ENCODE data around the gene NDFIP2.

NDFIP2 gene

DNA sequence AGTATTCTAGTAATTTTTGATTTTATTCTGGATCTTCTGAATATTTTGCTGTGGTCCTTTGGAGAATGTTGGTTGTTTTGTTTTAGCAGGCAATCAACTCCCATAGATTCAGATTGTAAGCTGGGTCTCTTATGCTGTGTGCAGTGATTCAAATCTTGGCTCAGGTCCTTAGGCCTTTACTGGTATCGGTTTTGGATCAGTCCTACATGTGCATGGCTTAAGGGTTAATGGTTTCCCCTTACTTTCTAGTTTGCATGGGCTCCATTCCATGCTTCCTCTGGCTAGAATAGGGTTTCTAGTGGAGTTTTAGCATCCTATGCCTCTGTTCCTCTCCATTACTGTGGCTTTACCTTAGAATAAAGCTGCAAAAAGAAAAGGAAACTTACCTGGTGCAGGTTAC, 16.1 kb downstream of the NDFIP2 start:
- Histone ChIP-seq H3K36me3 (ENCODE audit: control insufficient read depth, insufficient read depth, low read length) (no peaks in the 10 kb centered on the region), H3K9me3 (ENCODE audit: control insufficient read depth, insufficient read depth, low read depth, low read length) (no peaks in the 10 kb centered on the region), H3K4me1 (ENCODE audit: control insufficient read depth, insufficient read depth, low read length) (peaks cover 22% of the 10 kb centered on the region), H3K27ac (ENCODE audit: low read depth, low read length) (no peak overlapping the region), H3K27me3 (ENCODE audit: control insufficient read depth, insufficient read depth, low read length) (no peaks in the 10 kb centered on the region), H3K9ac (ENCODE audit: low read length) (no peak overlapping the region), H3K4me3 (ENCODE audit: low read depth, low read length) (no peak overlapping the region)

- Histone ChIP-seq H3K4me1 (ENCODE audit: control insufficient read depth, insufficient read depth, low read length) (peaks cover 14% of the 10 kb centered on the region; the same call in 1 of the 2 replicates), H3K9me3 (ENCODE audit: control insufficient read depth, insufficient read depth, low read depth, low read length) (no peaks in the 10 kb centered on the region), H3K27me3 (ENCODE audit: control insufficient read depth, insufficient read depth, low read length) (no peaks in the 10 kb centered on the region), H3K27ac (ENCODE audit: low read depth, low read length) (no peak overlapping the region), H3K36me3 (ENCODE audit: control insufficient read depth, insufficient read depth, low read length) (no peaks in the 10 kb centered on the region), H3K4me3 (ENCODE audit: low read depth, low read length) (no peak overlapping the region), H3K9ac (ENCODE audit: low read length) (no peak overlapping the region)
Observed at GRCh38 chr13:79497852-79498251, 16.9 kb downstream of the NDFIP2 start.

GRCh38 chr13:79500829-79501228, 19.9 kb downstream of the NDFIP2 start:
- no peak overlapping the region for H3K9ac ChIP-seq (ENCODE audit: low read length)
- H3K4me1 ChIP-seq (ENCODE audit: control insufficient read depth, insufficient read depth, low read length), result no peaks in the 10 kb centered on the region; the same call in 1 of the 2 replicates
- H3K27me3 ChIP-seq (ENCODE audit: control insufficient read depth, insufficient read depth, low read length), result no peaks in the 10 kb centered on the region
- H3K27ac ChIP-seq (ENCODE audit: low read depth, low read length), result no peak overlapping the region
- H3K36me3 ChIP-seq (ENCODE audit: control insufficient read depth, insufficient read depth, low read length), result no peaks in the 10 kb centered on the region
- H3K4me3 ChIP-seq (ENCODE audit: low read depth, low read length), result no peak overlapping the region
- no peaks in the 10 kb centered on the region for H3K9me3 ChIP-seq (ENCODE audit: control insufficient read depth, insufficient read depth, low read depth, low read length)

GRCh38 chr13:79501538-79502232, 20.7 kb downstream of the NDFIP2 start:
- Histone ChIP-seq H3K9me3 (ENCODE audit: control insufficient read depth, insufficient read depth, low read depth, low read length) (no peaks in the 10 kb centered on the region), H3K27me3 (ENCODE audit: control insufficient read depth, insufficient read depth, low read length) (no peaks in the 10 kb centered on the region), H3K4me1 (ENCODE audit: control insufficient read depth, insufficient read depth, low read length) (no peaks in the 10 kb centered on the region; the same call in 1 of the 2 replicates)

DNA sequence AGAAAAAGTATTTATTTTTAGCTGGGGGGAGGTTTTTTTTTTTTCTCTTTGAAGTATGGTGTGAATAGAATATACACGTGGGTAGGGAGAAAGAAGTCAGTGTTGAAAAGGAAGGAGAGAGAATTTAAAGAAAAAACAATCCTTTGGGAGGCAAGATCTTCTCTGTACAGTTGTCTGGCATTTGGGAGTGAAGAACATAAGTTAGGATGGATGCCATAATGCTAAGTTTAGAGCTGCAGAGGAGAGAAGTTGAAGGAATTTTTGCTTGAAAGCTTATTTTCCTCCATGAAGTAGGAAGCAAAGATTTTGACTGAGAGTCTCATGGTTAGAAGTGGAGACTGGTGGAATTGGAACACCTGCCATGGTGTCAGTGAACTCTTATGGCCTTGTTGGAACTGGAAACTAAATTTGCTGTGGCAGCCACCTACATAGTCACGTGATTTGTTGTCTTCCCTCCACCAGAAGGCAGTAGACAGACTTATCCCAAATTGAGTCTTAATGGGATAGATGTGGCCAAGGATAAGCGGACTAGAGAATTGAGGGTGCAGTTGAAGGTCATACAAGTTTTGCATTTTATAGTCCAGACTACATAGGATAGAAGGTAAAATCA, 22.0 kb downstream of the NDFIP2 start:
- Histone ChIP-seq H3K36me3 (ENCODE audit: control insufficient read depth, insufficient read depth, low read length) (no peaks in the 10 kb centered on the region), H3K4me3 (ENCODE audit: low read depth, low read length) (no peak overlapping the region), H3K9me3 (ENCODE audit: control insufficient read depth, insufficient read depth, low read depth, low read length) (no peaks in the 10 kb centered on the region), H3K9ac (ENCODE audit: low read length) (no peak overlapping the region), H3K27ac (ENCODE audit: low read depth, low read length) (no peak overlapping the region), H3K27me3 (ENCODE audit: control insufficient read depth, insufficient read depth, low read length) (no peaks in the 10 kb centered on the region), H3K4me1 (ENCODE audit: control insufficient read depth, insufficient read depth, low read length) (no peaks in the 10 kb centered on the region)

More at GRCh38 chr13:79501538-79502232, 20.7 kb downstream of the NDFIP2 start:
- Histone ChIP-seq H3K4me3 (ENCODE audit: low read depth, low read length) (no peak overlapping the region), H3K27ac (ENCODE audit: low read depth, low read length) (no peak overlapping the region), H3K9ac (ENCODE audit: low read length) (no peak overlapping the region), H3K36me3 (ENCODE audit: control insufficient read depth, insufficient read depth, low read length) (no peaks in the 10 kb centered on the region)

DNA sequence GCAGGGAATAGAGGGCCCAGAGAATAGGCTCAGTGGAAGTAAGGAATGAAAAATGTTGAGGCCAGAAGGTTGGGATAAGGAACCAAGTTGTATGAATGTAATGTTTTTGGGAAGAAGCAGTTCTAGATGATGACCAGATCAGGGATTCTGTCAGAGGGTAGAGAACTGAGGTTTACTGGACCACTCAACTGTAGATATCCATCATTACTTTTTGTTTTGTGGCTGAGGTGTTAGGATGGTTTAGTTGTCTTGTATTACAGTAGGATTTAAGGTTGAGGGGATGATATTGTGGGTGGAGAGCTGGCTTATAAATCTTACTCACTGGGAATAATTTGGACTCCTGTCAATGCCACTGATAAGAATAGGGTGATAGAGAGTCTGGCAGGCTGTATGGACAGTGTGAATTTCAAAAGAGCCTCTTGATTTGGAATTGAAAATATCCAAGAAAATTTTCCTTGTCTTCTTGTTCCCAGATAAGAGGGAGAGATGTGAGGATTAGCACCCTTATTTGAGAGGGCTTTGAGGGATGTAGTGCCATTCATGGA, 22.6 kb downstream of the NDFIP2 start:
- Histone ChIP-seq H3K9ac (ENCODE audit: low read length) (no peak overlapping the region), H3K27ac (ENCODE audit: low read depth, low read length) (no peak overlapping the region), H3K4me1 (ENCODE audit: control insufficient read depth, insufficient read depth, low read length) (no peaks in the 10 kb centered on the region), H3K27me3 (ENCODE audit: control insufficient read depth, insufficient read depth, low read length) (no peaks in the 10 kb centered on the region), H3K36me3 (ENCODE audit: control insufficient read depth, insufficient read depth, low read length) (no peaks in the 10 kb centered on the region), H3K4me3 (ENCODE audit: low read depth, low read length) (no peak overlapping the region), H3K9me3 (ENCODE audit: control insufficient read depth, insufficient read depth, low read depth, low read length) (no peaks in the 10 kb centered on the region)

DNA sequence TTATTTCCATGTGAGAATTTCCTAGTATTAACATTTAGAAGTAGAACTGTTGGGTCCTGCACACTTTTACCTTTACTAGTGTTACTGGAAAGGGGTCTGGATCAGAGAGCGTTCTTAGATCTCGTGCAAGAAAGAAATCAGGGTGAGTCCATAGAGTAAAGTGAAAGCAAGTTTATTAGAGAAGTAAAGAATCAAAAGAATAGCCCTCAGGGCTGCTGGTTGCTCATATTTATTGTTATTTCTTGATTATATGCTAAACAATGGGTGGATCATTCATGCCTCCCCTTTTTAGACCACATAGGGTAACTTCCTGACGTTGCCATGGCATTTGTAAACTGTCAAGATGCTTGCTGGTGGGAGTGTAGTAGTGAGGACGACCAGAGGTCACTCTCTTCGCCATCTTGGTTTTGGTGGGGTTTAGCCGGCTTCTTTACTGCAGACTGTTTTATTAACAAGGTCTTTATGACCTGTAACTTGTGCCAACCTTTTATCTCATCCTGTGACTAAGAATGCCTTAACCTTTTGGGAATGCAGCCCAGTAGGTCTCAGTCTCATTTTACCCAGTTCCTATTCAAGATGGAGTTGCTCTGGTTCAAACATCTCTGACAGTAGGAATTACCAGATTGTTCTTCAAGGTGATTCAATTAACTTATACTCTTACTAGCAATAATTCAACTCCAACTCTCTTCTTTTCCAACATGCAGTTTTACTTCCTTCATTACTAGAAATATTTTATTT, 27.4 kb downstream of the NDFIP2 start:
- Histone ChIP-seq H3K9me3 (ENCODE audit: control insufficient read depth, insufficient read depth, low read depth, low read length) (no peaks in the 10 kb centered on the region), H3K4me3 (ENCODE audit: low read depth, low read length) (no peak overlapping the region), H3K4me1 (ENCODE audit: control insufficient read depth, insufficient read depth, low read length) (no peaks in the 10 kb centered on the region), H3K9ac (ENCODE audit: low read length) (no peak overlapping the region), H3K27me3 (ENCODE audit: control insufficient read depth, insufficient read depth, low read length) (no peaks in the 10 kb centered on the region), H3K27ac (ENCODE audit: low read depth, low read length) (no peak overlapping the region), H3K36me3 (ENCODE audit: control insufficient read depth, insufficient read depth, low read length) (no peaks in the 10 kb centered on the region)

DNA sequence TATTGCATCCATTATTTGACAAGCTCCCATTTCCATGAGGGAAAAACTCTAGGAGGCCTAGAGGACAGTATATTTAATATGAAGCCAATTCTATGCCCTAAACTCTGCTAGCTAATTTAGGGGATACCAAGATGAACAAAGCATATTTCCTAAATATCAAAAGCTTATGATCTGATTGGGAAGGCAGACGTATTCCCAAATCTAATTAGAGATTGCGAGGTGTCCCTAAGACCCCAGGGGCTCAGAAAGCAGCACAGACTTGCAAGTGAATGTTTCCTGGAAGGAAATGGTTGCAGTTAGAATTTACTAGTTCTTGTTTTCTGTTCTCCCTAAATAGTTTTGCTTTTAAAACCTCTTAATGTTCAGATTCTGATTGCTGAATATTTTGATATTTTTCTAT, 30.7 kb downstream of the NDFIP2 start:
- Histone ChIP-seq H3K27ac (ENCODE audit: low read depth, low read length) (no peak overlapping the region), H3K36me3 (ENCODE audit: control insufficient read depth, insufficient read depth, low read length) (no peaks in the 10 kb centered on the region), H3K27me3 (ENCODE audit: control insufficient read depth, insufficient read depth, low read length) (no peaks in the 10 kb centered on the region), H3K9ac (ENCODE audit: low read length) (no peak overlapping the region), H3K4me3 (ENCODE audit: low read depth, low read length) (no peak overlapping the region), H3K4me1 (ENCODE audit: control insufficient read depth, insufficient read depth, low read length) (no peaks in the 10 kb centered on the region), H3K9me3 (ENCODE audit: control insufficient read depth, insufficient read depth, low read depth, low read length) (no peaks in the 10 kb centered on the region)

DNA sequence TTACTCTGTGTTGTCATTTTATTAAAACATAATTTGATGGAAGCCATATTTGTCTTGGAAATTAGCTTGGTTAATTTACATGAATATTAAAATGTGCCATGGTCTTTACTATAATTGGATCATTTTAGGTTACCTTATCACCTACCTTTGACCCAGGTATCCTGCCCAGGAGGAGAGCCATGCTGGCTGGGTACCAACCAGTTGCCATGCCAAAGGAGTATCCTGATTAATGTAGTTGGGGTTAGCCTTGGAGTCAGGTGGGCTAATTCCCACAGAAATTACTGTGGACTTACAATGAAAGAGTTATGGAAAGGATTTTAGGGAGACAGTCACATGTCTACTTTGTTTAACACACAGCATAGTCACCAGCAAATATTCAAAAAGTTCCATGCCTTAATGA, 32.0 kb downstream of the NDFIP2 start:
- no peak overlapping the region for H3K4me3 ChIP-seq (ENCODE audit: low read depth, low read length)
- H3K27me3 ChIP-seq (ENCODE audit: control insufficient read depth, insufficient read depth, low read length), result no peaks in the 10 kb centered on the region
- H3K36me3 ChIP-seq (ENCODE audit: control insufficient read depth, insufficient read depth, low read length), result no peaks in the 10 kb centered on the region
- no peak overlapping the region for H3K9ac ChIP-seq (ENCODE audit: low read length)
- H3K9me3 ChIP-seq (ENCODE audit: control insufficient read depth, insufficient read depth, low read depth, low read length), result no peaks in the 10 kb centered on the region
- no peak overlapping the region for H3K27ac ChIP-seq (ENCODE audit: low read depth, low read length)
- no peaks in the 10 kb centered on the region for H3K4me1 ChIP-seq (ENCODE audit: control insufficient read depth, insufficient read depth, low read length)

DNA sequence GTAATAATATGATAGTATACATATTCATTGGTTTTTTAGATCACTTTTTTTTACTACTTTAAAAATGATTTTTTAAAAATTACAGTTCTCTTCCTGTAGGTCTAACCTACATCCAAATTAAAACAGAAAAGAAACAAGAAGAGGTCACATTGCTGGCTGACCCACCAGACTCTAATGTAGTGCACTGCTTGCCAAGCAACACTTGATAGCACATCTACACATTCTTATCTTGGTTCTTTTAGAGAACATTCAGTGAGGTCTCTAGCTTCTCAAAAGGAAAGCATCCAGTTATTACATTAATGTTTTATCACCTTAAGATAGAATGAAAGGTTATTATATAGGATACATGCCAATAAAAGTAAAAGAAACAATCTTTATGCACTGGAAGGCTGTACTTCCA, 35.6 kb downstream of the NDFIP2 start:
- no peak overlapping the region for H3K27ac ChIP-seq (ENCODE audit: low read depth, low read length)
- peaks cover 5% of the 10 kb centered on the region for H3K36me3 ChIP-seq (ENCODE audit: control insufficient read depth, insufficient read depth, low read length)
- H3K9ac ChIP-seq (ENCODE audit: low read length), result no peak overlapping the region
- H3K27me3 ChIP-seq (ENCODE audit: control insufficient read depth, insufficient read depth, low read length), result no peaks in the 10 kb centered on the region
- H3K4me3 ChIP-seq (ENCODE audit: low read depth, low read length), result no peak overlapping the region
- H3K9me3 ChIP-seq (ENCODE audit: control insufficient read depth, insufficient read depth, low read depth, low read length), result no peaks in the 10 kb centered on the region
- no peaks in the 10 kb centered on the region for H3K4me1 ChIP-seq (ENCODE audit: control insufficient read depth, insufficient read depth, low read length)

GRCh38 chr13:79519255-79519654, 38.3 kb downstream of the NDFIP2 start:
- Histone ChIP-seq H3K36me3 (ENCODE audit: control insufficient read depth, insufficient read depth, low read length) (peaks cover 18% of the 10 kb centered on the region), H3K4me3 (ENCODE audit: low read depth, low read length) (no peak overlapping the region), H3K27ac (ENCODE audit: low read depth, low read length) (no peak overlapping the region), H3K27me3 (ENCODE audit: control insufficient read depth, insufficient read depth, low read length) (no peaks in the 10 kb centered on the region), H3K9me3 (ENCODE audit: control insufficient read depth, insufficient read depth, low read depth, low read length) (no peaks in the 10 kb centered on the region), H3K4me1 (ENCODE audit: control insufficient read depth, insufficient read depth, low read length) (no peaks in the 10 kb centered on the region), H3K9ac (ENCODE audit: low read length) (no peak overlapping the region)

All from HUES6 (cell line).